CD4-positive, alpha-beta T cell treated with Interferon alpha-2 for 1 hour (primary cell): ENCODE measurements around the gene DOHH.

Experiments
- DNase-seq, 2 donors: peaks; one replicate each; pipeline ENCODE4 v3.0.0-alpha.2; 2020 to 2022

Gene DOHH

DNA sequence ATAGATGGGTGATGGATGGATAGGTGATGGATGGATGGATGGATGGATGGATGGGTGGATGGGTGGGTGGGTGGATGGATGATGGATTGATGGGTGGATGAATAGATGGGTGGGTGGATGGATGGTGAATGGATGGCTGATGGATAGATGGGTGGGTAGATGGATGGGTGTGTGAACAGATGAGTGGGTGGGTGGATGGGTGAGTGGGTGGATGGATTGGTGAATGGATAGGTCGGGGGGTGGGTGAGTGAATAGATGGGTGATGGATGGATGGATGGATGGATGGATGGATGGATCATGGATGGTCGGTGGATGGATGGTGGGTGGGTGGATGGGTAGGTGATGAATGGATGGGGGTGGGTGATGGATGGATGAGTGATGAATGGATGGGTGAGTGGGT lies 23.6 kb downstream of the DOHH start:
- DNase-seq, result no peak

DNA sequence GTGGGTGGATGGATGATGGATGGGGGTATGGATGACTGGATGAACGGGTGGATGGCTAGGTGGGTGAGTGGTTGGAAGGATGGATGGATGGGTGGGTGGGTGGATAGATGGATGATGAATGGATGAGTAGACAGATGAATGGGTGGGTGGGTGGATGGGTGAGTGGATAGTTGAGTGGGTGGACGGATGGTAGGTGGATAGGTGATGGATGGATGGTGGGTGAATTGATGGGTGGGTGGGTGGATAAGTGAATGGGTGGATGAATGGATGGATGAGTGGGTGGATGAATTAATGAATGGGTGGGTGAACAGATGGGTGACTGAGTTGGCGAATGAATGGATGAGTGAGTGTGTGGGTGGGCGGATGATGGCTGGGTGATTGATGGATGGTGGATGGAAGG lies 25.0 kb downstream of the DOHH start:
- DNase-seq, result no peak

DNA sequence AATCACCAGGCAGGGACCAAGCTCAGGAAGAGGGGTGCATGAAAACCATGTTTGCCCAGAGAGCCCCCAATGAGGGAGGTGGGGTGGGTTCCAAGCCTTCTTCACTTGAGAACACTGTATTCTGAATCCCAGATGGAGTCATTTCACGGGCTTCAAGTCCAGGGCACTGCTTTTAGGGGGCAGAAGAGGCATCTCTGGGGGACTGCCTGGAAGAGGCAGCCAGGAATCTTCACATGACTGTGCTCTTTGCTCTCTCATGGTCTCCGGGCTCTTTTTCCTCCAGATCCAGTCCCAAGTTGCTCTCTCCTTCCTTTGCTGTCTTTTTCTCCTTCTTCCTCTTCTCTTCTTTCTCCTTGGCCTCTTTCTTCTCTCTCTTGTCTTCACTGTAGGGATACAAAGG lies 25.9 kb downstream of the DOHH start:
- no peak for DNase-seq

DNA sequence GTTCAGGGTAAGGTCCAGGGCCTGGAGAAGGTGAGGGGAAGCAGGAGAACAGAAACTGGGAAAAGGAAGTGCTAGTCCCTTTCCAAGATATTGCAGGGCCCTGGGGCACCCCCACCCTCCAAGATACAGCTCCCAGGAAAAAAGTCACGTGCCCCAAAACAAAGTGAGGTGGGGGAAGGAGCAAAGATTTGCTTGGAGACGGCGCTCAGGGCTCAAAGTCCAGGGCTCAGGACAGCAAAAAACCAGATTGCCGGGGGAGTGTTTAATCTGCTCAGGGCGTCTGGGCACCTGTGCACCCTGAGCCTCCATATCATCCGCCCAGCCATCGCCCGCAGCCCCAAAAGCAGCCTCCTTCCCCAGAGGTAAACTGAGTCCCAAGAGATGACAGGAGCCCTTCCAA lies 26.5 kb downstream of the DOHH start:
- no peak for DNase-seq

DNA sequence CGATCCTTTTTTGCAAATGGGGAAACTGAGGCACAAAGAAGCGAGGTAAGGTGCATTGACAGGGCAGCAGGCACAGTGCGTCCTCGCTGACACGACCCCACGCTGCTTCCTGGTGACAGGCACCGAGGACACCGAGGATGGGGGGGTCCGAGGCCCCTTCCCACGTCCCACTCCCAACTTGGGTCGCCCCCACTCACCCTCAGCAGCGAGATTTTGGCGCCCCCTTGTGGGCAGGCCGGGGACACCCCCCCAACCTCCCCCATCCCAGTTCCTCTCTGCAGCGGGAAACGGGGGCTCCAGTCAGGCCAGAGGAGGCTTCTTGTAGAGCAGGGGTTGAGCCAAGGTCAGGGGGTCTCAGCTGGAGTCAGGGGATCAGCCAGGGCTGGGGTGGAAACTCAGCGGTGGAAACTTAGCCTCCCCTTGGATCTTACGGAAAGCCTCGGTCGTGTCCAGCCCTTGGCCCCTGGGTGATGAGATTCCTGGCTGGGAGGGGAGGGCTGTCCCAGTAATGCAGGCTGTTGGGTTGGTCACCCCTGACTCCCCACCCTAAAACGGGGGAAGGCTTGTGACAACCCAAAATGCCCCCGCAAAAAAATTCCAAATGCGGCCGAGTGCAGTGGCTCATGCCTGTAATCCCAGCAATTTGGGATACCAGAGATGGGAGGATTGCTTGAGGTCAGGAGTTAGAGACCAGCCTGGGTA lies 28.4 kb downstream of the DOHH start:
- DNase-seq, result peak in 1 of 2 donors; percentile 39

DNA sequence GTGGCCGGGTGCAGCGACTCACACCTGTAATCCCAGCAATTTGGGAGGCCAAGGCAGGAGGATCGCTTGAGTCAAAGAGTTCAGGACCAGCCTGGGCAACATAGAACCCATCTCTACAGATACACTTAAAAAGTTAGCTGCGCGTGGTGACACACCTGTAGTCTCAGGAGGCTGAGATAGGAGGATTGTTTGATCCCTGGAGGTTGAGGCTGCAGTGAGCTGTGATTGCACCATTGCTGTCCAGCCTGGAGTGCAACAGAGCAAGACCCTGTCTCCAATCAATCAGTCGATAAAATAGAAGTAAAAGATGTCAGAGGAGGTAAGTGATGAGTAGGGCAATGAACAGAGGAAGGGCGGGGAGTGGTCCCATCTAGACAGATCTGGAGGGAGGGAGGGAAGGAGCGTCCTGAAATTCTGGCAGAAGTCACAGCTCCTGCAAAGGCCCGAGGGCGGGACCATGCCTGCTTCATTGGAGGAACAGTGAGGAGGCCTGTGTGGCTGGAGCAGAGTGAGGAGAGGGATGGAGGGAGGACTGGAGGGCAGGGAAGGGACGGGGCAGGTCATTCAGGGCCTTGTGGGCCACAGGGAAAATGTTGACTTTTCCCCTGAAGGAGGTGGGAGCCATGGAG lies 29.9 kb downstream of the DOHH start:
- no peak for DNase-seq

DNA sequence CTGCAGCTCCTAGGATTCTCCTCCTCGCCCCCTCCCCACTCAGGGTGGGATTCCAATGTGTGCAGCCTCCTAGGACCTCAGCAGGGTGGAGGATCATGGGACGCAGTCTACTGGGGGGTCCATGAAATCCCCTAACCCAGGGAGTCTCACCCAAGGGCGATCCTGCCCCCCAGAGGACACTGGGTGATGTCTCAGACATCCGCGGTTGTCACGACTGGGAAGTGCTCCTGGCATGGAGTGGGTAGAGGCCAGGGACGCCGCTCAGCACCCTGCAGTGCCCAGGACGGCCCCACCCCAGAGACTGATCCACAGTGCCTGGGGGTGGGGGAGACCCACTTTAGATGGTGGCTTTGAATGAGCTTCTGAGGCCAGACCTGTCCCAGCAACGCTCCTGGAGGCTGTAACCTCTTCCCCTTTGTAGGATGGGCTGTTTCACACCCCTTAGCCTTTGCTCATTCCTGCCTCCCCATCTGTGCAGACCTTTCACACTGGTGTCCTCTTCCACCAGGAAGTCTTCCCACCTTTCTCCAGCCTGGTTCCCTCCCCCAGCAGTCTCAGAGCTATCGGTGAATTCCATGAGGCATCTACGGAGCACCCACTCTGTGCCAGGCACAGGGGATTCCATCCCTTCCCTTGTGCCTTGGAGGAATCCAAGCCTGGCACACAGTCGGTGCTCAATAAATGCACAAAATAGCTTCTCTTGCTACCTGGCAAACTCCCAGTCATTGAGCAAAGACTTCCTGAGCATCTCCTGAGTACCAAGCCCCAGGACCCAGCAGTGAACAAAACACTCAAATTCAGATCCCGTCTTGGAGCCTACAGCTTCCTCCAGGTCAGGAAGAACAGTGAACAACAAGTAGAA lies 30.6 kb downstream of the DOHH start:
- no peak for DNase-seq

DNA sequence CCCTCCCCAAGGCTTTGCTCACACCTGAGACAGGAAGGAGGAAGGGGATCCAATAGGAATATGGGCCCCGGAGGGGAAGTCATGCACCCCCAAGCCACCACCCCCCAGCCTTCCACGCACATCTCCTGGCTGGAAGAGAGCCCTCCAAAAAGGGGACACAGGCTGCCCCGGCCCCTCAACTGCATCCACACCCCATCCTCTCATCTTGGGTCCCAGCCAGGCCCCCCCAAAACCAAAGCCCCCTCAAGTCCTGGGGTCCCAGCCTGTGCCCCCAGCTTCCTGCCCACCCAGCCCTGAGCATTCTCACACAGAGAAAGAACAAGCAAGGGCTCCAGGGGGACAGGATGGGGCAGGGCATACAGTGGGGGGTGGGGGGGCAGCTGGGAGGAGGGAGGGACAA lies 32.3 kb downstream of the DOHH start:
- no peak for DNase-seq

DNA sequence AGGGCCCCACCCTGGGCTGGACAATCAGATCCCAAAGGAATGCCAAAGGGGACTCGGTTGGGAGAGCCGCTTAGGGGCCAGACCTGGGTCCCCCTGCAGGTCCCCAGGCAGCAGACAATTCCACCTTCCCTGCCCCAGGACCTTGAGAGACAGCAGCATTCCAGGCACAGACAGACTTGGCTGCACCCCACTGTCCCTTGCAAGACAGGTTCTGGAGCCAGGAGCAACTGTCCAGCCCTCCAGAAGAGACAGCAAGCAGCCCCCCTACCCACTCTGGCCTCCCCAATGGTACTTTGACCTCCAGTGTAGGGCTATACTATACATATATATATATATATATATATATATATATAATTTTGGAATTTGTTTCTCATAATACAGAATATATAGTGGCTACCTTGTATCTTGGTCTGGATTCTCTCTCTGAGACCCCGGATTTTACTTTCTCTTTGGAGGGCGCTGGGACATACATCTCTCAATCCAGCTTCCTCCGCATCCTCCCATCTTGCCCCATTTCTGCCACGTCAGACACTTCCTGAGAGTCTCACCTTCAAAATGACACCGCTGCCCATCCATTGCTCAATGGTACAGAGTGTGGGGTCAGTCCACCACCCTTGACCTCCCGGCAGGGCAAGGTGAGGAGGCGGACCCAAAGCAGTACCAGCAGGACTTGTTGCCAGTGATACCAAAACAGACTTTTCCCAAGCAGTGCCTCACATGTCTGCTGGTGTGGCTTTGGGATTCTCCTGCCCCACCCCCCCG lies 32.9 kb downstream of the DOHH start:
- DNase-seq, result no peak

DNA sequence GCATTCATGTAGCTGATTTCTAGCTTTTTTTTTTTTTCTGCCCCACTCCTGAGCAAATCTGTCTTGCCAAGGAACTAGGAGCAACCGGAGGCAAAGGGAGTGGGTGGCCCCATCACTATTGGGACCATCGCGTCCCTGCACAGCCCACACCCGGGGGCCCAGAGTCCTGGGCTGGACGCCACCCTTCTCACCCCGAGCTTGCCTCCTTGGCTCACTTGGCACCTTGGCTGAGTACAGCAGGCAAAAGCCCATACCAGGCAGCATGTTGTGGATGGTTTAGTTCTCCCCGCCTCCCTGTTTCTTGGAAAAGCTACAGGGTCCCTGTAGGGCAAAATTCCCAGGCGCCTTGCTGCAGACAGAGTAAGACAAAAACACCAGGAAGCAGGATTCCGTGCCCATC lies 33.8 kb downstream of the DOHH start:
- DNase-seq, result no peak

DNA sequence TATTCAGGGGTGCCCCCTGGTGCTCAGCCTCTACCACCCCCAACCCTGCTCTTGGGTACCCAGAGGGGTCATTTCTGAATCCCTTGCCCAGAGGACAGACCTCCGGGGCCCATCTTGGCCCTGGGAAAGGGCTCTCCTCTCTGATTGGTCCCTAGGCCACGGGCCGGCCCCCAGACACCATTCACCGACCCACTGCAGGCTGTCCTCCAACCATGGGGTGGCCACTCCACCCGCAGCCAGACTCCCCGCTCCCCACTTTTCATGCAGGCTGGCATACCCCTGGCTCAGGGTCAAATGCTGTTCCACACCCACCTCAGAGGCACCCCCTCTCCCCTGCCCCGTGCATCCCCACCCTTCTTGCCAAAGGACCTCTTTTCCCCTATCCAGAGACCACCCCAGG lies 34.9 kb downstream of the DOHH start:
- no peak for DNase-seq

DNA sequence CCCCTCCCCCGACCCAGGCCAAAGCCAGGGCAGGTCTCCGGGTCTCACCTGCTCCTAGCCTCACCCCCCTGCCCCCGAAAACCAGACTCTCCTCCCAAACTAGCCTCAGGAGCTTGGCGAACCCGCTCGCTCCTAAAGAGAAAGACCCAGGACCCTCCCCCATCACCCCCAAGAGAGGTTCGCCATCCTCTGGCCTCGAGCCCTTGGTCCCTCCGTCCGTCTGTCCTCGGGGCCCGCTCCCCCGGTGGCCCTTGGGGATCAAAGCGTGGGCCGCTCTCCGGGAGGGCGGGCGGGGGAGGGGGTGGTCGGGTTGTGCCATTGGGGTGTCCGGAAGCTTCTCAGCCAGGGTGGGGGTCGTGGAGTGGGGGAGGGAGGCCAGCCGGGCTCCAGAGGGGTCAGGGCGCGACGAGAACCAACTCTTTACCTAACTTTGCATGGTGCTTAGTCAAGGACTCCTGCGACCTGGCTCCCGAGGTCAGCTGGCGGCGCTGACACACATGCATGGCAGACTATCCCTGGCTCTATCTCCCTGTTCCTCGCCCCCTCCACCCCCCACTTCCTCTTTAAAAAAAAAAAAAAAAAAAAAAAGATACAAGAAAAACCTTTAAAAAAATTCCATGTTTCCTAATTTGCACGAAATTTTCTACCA lies 35.8 kb downstream of the DOHH start:
- no peak for DNase-seq

DNA sequence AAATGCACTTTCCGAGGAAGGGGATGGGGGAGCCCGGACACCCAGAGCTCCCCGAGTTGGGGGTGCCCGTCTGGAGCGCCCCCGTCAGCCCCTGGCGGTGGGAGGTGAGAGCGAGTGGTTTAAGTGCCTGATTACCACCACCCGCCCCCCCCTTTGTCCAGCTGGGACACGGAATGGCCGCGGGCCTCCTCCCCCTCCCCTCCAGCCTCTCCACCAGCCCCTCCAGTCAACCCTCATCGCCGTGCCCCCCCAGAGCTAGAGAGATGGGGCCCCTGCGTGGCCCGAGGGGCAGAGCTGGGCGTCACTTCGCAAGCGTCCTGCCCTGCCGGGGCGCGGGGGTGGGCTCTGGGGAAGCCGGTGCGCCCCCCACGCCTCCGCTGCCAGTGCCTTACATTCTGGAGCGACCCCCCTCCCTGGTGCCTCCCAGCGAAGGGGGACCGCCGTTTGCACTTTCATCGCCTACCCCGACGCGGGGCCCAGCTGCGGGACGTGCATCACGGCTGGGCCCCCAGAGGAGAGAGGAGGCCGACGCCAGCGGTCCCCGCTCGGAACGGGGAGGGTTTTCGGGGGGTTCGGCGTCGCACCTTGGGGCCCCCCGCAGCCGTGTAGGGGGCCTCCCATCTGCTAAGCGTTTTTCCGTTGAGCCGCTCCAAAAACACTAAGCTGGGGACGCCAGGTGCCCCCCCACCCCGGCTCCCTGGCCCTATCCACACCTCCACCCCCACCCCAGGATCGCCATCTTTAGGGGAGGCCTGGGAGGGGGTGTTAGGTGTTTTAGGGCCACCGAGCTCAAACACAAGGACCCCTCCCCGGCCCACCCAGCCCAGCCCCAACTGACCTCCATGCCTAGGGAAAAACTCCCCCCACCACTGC lies 36.5 kb downstream of the DOHH start:
- DNase-seq, result no peak

DNA sequence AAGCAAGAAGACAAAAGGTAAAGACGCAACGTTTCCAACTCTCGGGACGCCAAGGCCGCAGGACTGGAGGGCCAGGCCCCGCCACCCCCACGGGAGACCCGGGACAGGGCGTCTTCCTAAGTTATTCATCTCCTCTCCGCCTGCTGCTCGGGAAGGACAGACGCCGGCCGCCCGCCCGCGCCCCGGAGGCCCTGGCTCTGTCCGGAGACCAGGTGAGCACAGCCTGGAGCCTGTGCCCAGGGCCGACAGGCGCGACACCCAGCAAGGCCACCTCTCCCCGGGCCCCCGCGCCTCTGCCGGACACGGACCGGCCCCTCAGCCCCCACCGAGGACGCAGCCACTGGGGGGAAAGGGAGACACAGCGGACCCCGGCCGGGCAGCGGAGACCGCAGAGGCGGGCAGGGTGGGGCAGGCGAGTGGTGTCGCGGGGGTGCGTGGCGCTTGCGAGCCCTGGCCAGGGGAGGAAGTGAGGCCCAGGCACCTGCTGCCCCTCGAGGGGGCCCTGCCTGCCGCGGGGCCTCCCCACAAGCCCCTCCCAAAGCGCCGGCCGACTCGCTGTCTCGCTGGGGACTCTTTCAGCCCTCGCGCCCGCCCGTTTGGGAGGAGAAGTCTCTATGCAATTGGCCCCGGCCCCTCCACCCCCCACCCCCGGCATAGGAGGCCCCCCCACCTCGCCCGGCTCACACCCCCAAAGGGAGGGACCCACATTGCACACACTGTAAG lies 37.3 kb downstream of the DOHH start:
- no peak for DNase-seq

DNA sequence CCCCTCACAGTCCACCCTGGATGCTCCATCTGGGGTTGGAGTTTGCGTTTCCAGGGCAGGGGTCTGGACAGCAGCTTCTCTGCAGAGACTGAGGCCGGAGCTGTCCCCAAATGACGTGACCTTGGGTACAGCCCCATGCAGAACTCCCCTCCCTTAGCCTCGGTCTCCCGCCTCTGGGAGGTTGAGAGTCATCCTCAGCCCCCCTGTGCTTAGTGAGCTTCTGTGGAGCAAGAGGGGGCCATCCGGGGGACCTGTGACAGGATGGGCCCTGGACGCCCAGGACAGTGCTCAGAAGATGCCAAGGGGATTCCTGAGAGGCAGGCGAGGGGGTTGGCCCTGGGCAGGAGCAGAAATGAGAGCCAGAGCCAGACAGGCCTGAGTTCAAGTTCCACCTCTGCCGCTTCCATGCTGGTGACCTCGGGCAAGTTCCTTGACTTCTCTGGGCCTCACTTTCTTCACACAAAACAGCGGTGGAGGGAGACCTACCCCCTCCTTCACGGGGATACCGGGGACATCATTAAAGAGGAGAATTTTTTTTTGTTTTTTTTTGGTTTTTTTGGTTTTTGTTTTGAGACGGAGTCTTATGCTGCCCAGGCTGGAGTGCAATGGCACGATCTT lies 40.4 kb downstream of the DOHH start:
- no peak for DNase-seq

DNA sequence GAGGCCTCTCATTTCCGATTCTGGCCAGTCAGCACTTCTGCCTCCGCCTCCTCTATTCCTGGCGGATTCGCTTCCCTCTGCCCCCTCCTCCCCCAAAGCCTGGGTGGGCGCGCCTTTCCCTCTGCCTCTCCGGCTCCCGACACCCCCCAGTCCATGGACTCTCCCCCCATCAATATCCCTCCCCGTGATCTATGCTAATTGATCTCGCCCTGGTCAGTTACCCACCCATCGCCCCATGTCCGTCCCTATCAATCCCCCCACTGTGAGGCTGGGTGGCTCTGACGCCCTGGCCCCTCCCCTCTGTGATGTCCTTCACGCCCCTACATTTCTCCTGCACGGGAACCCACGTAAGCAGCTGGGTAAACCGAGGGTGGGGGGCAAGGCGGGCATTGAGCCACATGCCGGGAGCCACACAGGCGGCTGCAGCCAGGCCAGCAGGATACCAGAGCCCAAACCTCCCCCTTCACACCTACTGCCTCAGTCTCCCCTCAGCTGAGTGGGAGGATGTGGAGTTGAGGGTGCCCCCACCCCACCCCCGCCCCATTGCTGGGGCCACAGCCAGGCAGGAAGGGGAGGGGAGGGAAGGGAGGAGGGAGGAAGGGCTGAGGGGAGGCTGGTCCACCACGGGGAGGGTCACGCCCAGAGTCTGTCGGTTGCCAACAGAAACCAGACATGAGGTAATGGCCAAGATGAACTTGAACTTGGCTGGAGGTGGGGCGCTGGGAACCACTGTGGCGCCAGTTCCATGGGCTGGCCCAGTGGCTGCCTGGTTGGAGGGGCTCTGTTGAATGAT lies 41.2 kb downstream of the DOHH start:
- DNase-seq, result no peak

DNA sequence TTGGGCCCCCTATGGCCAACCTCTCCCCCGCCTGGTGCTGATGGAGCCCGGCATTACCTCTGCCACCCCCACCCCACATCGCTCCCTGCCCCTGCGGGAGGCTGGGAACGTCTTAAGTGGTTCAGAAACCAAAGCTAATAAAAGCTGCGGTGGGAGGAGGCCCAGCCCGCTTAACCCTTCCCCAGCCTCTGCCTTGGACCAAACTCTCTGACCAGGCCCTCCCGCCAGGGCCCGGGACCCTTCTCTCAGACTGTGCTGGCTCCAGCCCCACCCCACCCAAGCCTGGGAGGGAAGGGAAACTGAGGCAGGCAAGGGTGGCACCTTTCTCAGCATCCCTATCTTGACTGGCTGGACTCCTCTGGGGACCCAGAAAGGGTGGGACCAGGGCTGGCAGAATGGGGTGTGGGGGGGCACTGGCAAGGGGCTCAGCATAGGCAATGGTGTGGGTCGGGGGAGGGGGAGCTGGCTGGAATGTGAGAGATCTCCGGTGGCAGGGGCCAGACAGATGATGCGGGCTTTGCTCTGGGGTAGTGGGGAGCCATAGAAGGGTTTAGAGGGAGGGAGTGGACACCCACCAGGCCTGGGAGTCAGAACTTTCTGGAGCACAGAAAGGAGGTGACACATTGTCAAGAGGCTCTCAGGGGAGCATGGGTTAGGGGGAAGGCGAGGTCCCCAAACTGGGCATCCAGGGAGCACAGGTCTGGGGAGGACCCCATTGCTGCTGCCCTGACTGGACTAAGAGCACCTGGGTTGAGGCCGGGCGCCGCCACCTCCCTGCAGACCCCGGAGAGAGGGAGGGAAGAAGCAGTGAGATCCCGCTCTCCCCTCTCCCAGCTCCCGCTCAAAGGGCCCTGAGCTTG lies 42.0 kb downstream of the DOHH start:
- DNase-seq, result no peak

DNA sequence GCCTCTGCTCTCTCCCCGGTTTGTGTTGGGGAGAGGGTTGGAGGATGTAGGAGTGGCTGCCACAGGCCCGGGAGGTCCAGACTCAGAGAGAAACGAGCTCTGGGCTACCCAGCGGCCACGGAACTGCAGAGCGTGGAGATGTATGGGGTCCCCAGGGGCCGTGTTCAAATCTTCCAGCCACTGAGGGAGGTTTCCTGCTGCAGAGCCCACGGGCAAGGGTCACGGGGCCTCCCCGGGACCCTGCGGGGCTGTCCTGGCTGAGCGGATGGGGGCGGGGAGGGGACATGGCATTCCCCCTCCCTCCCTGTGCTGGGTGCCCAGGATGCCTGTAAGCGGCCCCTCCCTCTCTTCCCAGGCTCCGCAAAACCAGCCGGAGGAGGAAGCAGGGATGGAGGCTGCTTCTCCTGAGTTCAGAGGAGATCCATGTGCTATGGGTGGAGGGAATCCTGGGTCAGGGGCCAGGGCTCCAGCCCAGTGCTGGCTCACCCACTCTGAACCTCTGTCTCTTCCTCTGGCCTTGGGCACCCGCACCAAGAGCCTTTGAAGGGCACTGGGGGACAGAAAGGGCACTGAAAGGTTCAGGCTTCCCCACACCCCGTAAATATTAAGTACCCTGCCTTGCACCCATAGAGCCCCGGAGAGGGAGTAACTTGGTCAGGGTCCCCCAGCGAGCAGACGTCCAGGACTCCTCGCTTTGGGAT lies 42.8 kb downstream of the DOHH start:
- DNase-seq, result no peak
